HL-60/S4 treated with phorbol 12-myristate 13-acetate at 8.2 ng/mL for 4 days and 3 days (cell line): ENCODE data around the gene KDM5A.

Experiments used
- in situ Hi-C: fragments of 300-500 bp; cut with MboI; formaldehyde crosslinking; loops from 2 replicates; pipeline ENCODE4 v1.15.0; 2022; ENCODE audit warnings: low sequenced_read_pairs

The KDM5A gene

DNA sequence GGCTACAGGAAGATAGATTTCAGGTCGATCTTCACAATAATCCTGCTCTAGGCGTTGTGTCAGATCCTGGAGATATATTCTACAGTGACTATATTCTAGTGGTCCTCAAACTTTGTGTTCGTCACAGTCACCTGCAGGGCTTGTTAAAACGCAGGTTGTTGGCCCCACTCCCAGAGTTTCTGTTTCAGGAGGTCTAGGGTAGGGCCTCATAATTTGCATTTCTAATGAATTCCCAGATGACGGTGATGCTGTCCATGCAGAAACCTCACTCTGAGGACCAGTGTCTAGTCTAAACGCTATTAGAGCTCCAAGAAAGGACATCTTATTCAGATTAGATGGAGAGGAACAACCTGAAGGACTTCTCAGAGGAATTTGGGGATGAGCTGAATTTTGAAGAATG lies 113.3 kb downstream of the KDM5A start:
- in situ Hi-C loops: no loop called here

DNA sequence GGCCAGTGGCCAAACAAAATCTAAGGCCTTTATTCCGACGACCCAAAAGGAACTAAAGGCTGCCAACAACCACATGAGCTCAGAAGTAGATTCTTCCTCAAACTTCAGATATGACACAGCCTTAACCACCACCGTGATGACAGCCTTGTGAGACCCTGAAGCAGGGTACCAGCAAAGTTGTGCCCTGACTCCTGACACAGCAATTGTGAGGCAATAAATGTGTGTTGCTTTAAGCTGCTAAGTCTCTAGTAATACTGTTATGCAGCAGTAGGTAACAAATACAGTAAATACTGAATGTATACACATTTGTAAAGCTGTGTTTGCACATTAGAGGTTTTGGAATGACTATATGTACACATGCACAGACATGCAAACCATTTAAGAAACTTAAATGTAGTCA lies 115.7 kb downstream of the KDM5A start:
- in situ Hi-C loops: no loop called here

DNA sequence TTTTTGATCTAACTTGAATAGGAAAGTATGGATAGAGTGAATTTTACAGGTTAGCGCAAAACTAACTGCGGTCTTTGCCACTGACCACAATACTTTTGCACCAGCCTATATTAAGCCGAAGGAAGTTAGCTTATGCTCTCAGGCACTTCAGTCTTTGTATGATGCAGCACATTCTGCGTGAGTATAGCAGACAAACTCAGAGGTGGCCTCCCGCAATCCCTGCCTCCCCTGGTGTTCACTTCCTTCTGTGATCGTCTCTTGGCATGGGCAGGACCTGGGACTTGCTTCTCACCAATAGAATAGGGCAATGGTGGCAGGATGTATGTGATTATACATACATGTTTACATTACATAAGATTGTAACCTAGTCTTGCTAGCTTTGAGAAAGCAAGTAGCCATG lies 116.2 kb downstream of the KDM5A start:
- in situ Hi-C loops: no loop called here

DNA sequence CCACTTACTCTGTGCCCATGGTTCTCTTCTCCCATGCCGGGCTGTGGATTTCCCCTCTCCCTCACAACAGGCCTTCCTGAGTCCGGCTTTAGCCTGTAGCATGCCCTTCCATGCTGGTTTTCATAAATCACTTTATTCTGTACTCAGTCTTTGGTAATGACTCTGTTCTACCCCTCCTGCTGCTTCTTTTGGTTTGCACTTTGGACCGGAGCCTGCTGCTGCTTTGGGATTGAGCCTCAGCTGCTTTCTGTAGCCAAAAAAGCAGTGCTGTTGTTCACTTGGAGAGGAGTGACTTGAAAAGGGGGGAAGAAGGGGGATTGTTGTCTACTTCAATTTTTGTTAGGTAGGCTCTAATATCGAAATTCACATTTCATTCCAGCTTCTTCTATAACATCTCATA lies 118.0 kb downstream of the KDM5A start:
- in situ Hi-C loops: no loop called here

DNA sequence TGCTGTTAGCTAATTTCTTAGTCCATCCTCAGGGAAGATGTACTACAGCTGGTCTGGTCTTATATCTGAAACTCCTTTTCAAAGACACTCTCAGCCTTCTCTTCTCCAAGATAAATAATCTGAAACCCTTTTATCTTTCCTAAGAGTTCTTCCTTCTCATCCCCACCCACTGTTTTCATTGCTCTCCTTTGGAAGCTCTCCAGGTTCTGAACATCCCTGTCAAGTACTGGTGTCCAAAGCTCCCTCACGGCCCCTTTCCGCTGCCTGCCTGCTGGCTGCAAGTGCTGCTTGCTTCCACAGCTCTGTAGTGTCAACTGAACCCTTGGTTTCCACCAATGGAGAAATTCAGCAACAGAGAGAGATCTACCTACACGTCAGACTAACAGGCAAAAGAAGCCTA lies 119.9 kb downstream of the KDM5A start:
- in situ Hi-C loops: no loop called here

DNA sequence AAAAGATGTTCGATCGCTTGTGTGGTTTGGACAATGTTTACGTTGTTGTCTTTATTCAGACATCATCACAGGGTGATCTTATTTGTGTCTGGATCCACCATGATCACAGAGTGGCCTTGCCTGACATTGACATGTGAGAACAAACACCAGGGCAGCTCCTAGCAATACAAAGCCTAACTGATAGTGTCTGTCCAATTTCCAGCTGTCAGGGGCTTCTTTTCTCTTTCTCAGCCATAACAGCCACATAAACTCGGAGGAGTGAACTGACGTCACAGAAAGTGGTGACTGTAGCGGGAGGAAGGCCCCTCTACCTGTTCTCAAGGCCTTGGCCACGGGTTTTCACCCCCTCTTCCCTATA lies 120.7 kb downstream of the KDM5A start:
- in situ Hi-C loops: no loop called here

DNA sequence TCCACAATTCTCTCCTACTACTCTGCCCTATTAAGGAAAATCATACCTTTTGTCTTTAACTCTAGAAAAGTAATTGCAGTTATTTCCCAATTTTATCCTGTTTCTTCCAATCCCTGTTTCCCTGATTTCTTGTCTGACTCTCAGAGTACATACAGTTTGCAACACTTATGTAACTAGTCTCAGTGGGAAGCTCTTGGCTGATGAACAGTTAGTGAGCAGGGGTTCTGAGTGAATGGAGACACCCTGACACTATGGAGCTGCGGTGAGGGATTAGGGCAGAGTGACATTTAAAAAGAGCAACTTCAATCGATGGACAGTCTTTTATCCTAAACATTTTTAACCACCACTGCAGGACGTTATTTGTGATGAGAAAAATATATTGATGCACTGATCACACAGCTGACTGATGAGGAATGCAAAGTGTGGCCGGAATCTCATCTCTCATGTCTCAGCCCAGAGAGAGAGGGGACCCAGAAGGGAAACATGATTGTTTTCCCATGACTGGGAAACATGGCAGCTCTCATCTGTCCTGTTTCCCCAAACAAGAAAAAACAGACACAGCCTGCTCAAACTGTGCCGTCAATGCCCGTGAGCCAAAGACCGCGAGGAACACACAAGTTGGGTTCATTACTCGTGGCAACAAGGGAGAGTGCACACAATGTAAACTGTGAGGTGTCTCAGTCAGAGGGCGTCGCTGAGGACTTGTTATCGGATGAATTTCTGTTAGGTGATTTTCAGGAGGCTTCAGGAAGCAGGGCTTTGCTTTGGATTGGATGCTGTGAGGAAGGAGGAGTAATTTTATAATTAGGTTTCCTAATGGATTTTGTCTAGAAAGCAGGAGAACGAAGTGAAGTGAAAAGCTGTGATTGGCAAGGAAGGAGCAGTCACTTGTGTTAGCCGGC lies 121.3 kb downstream of the KDM5A start:
- in situ Hi-C loops: no loop called here

DNA sequence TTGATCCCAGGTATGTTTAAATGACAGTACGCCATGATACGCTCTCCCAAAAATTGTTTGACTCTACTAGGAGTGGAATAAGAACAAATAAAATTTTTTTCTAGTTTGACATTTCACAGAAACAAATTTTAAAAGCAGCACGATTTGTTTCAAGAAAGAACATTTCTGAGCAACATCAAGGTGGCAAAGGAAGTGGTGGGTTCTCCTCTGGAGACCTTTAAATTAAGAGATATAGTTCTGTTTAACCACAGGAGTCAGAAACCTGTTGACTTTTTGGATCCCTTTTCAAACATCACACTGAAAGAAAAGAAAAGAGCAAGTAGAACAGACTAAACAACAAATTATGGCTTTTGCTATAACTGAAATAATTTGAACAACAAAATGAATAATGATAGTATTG lies 124.0 kb downstream of the KDM5A start:
- in situ Hi-C loops: no loop called here

DNA sequence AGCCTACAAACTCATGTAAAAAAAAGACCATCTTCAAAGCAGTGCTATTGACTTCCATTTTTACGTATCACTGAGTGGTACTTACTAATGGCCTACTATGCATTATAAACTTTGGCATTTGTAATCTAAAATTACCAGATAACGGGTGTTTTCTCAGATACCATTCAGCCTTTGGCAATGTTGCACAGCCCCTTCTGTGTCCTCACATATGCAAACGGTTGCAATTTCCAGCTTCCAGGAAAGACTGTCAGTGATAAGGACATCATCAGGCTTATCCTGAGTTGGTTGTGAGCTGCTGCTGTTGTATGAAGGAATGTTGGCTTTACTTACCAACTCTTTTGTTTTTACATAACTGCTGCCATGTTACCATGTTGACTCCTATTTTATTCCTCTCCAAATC lies 124.9 kb downstream of the KDM5A start:
- in situ Hi-C loops: no loop called here

DNA sequence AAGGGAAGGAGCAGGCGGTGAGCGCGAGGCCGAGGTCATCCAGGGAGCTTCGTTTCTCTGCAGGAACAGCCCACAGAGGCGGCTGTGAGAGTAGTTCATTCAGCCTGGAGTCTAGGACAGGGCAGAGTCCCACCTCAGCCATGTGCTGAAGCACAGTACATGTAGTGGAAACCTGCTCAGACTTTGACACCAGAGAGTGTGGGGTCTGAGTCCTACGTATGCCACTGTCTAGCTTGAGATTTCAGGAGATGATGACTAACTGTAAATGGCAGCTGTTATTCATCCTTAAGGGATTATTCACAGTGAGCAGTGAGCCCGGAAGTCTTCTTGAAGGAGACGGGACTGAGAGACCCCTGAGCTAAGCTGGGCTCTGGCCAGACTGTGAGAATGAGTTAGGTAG lies 125.5 kb downstream of the KDM5A start:
- in situ Hi-C loops: no loop called here

DNA sequence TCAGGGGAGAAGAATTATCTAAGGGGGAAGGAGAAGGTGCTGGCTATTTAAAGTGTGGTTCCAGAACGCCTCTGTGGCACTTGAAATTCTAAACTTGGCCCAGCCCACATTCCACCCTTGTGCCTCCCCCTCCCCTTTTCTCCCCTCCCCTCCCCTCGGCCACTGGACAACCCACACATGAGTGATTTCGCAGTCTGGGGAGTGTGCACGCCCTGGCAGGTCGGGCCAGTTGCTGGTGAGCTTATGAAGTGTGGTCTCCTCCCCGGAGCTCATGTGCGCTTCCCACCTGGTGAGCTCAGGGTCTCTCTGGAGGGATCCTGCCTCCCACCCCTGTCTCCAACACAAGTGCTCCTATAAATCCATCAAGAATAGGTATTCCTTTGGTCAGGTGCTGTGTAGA lies 126.3 kb downstream of the KDM5A start, which contains the start of gene SLC6A13:
SLC6A13 (minus strand) TSS at position 20 of the 400 bp plus-strand sequence. CDS start 2,784 bp downstream, outside the sequence.
- in situ Hi-C loops: no loop called here

DNA sequence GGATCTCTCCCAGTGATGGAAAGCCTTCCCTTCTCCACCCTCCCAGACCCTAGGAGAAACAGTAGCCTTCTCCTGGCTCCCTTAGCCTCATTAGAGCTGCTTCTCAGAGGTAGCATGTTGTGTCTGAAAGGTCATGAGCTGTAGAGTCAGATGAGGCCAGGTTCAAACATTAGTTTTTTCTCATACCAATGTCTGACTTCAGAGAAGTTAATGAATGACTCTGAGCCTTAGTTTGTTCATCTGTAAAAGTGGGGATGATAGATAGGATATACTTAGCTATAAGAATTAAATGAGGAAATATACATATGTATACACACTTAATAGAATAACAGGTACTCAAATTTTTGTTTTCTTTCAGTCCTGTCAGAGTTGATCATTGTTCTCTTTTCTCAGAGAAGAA lies 127.0 kb downstream of the KDM5A start:
- in situ Hi-C loops: no loop called here

DNA sequence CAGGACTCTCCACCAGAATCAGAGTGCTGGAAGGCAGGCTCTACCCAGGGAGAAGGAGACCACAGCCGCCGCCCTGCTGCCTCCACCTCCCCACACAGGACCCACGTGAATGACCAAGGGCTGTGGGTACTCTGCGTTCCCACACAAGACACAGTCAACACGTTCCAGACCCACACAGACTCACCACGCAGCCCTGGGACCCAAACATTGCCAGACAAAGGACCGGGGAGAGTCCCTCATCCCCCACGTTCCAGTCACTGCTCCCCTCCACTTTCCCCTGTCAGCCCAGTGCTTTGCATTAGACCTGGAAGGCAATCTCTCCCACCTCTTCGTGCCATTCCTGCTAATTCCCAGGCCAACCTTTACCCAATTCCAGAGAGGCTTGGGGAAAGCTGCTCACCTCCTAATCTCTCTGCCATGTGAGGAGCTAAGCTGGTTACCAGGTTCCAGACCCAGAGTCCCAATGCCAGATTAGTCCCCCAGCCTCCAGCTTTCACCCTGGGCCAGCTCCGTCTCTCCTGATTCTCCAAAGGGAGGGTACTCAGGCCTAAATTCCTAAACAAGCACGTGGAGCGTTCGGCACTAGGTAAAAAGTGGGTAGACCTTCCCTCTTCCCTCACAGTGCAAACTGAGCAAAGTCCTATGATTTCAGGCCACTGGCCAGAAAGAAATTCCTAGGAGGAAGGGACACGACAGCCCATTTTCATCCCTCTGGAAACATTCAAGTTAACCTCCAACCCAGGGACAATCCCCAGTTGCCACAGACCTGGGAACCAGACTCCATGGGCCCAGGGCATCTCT lies 131.4 kb downstream of the KDM5A start:
- in situ Hi-C loops: no loop called here

DNA sequence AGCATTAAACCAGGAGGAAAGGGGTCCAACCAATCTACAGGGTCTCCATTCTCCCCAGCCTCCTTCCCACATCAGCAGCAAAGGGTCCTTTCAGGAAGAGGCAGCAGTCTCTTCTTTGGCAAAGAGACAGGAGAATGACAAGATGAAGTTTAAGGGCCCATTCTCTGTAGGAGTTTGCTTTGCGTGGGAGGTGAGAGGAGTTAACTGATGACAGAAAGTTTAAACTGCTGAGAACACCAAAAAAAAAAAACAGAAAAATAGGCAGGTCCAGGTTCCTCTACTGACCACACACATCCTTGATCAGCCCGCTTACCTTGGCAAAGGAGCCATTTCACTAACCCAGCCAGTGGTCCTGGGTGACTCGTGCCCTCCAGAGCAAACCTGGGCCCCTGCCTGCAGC lies 132.2 kb downstream of the KDM5A start:
- in situ Hi-C loops: no loop called here

DNA sequence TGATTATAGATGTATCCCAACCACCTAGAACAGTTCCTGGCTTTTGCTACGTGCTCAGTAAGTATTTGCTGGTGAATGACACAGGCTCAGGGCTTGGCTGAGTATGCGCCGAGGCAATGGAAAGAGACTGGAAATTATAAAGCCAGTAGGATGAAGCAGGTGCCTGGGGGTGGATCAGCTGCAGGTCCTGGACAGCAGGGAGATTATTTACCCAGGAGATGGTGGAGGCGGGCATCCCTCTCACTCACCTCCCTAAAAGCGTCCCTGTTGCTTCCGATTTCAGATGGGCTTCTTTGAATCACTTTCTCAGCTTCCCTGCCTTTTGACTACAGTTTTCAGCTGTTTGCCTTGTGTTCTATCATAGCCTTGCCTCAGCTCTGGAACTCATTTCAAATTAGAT lies 132.9 kb downstream of the KDM5A start:
- in situ Hi-C loops: no loop called here

DNA sequence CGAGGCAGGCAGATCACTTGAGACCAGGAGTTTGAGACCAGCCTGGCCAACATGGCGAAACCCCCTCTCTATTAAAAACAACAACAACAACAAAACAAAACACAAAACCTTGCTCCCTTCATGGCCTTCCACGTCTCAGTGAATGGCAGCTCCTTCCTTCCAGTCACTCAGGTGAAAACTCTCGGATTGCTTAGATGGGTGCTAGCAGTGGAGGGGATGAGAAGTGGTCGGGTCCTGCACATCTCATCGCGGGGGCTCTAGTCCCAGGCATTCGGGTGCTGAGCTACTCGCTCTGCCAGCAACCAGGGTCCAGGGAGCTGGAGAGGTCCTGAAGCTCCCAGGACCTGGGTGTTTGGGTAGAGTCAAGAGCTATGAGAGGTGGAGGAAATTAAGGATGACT lies 134.2 kb downstream of the KDM5A start:
- in situ Hi-C loops: no loop called here

DNA sequence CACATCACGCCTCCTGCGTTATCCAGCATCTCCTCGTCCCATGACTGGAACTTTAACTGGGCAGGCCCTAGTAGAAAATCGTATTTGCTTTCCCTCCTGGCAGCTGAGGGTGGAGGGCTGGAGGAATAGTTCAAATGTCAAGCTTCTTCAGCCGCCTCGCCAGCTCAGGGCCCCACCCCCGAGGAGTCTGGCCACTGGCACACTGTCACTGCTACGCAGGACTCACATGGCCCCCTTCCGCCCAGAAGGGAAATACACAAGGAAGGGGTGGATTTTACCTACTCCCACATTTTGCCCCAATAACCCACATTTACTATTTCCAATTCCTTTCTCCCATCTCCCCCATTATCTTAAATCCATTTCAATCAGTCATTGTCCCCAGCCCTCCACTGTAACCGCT lies 135.1 kb downstream of the KDM5A start:
- in situ Hi-C loops: no loop called here

DNA sequence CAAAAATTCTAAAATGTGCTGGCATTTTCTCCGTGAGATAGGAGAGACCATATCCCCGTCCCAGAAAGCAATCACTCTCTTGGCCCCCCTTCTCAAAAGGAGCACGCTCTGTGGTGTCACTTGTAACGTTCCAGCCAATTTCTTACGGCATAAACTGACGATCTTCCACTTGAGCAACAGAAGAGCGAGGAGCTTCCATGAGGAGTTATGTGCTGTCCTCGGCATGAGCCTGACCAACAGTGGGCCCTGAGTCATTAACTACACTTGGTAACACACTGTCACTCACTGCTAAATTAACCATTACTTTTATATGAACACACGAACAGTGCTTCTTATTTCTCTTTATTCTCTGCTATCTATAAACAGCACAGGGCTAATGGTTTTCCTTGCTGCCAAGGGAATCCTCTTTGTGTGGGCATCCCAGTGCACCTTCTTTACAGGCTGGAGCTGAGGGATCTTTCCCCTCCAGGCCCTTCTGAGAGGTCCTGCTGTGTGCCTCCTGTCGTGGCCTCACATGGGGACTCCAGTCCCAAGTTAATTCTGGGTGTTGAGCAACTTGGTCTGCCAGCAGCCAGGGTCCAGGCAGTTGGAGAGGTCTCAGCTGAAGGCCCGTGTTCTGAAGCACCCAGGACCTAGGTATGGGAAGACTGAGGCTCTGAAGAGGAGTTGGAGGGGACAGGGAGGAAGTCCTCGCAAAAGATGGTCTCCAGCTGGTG lies 135.8 kb downstream of the KDM5A start:
- in situ Hi-C loops: no loop called here

DNA sequence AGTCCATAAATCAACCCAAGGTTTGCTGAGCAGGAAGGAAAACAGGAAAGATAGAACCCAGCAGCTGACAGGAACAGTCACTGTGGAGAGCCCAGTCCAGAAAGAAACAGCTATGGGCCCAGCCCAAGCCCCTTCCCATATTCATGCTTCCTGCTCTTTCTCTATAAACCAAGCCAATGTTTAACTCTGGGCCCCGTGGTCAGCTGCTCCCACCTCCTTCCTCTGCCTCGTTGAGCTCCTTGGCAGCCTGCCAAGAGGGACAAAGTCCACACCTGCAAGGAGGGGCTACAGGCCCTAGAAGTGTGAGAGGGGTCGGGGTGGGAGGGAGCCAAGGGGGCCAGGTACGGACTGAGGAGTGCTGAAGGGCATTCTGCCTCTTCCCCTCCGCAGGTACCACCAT lies 136.5 kb downstream of the KDM5A start:
- in situ Hi-C loops: no loop called here

DNA sequence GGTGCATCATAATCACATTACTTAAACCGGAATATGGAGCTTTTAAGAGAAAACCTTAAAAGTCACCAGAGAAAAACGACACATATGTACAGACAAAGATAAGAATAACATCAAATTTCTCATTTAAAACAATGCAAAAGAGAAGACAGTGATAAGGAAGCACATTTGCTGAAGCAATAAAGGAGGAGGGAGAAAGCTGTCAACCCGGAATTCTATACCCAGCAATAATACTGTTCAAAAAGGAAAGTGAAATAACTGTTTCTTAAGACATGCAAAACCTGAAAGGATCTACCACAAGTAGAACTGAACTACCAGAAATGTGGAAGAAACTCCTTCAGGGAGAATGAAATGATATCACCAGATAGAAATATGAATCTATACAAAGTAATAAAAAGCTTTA lies 141.8 kb downstream of the KDM5A start:
- in situ Hi-C loops: no loop called here

DNA sequence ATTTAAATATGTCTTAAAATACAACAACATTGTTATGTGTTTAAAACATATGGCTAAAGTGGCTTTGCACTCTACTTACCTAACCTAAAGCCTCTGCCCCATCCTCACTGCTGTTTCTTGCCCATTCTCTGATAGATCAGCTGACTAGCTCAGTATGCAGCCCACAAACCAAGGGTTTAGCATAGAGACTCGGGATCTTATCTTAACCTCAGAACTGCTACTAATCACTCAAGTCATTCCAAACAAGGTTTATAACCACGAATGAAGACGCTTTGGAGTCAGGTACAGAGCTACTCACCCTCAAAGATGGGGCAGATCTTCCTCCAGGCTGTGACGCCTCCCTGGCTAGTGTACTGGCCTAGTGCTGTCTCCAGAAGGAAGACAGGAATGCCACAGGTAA lies 145.7 kb downstream of the KDM5A start:
- in situ Hi-C loops: no loop called here

DNA sequence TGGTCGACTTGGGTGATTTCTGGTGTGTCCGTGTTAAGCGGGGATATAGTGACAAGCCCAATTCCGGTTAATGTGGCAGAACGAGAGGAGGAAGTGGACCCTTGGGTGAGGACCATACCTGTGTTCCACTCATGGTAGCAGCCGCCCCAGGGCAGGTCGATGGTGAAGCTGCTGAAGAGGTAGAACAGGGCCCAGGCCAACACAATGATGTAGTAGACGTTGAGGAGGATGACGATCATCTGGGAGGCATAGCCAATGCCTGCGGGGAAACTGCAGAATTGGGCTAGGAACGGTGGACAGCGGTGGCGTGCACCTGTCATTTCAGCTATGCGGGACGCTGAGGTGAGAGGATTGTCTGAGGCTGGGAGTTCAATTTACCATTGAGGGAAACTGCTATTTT lies 146.6 kb downstream of the KDM5A start:
- in situ Hi-C loops: no loop called here
